Gastroesophageal sphincter (tissue), 2 donors: ENCODE measurements around the gene DOCK4.

Experiments
- EP300 ChIP-seq: sonication (generic); formaldehyde crosslinking; IDR thresholded peaks from one replicate; pipeline ENCODE4 v1.6.1; 2017; ENCODE audit warnings: antibody characterized with exemption, mild to moderate bottlenecking
- POLR2A ChIP-seq, 2 donors: fragments of 450-650 bp; IDR thresholded peaks; one replicate each; pipeline ENCODE4 v1.6.1; 2017; ENCODE audit warnings: antibody characterized with exemption in 2 of 2, mild to moderate bottlenecking in 2 of 2, moderate library complexity in 1 of 2
- POLR2AphosphoS5 ChIP-seq: sonication (generic); formaldehyde crosslinking; IDR thresholded peaks from one replicate; pipeline ENCODE4 v1.6.1; 2017; ENCODE audit warnings: antibody characterized with exemption

- TF ChIP-seq EP300 (no peak), POLR2A (IDR thresholded peaks at IDR 0.05) (no peak), POLR2AphosphoS5 (no peak)
Measured at GRCh38 chr7:112018305-112019030, 187.7 kb downstream of the DOCK4 start.
